HG03159 (cell line): ENCODE data around the gene GRM1.

ENCODE experiments used
- ATAC-seq: cut with Tn5 transposase; IDR thresholded peaks from one replicate; pipeline ENCODE4 v1.9.1; 2021; ENCODE audit warnings: mild to moderate bottlenecking, moderate library complexity; ENCODE audit not compliant: unreplicated experiment

Gene GRM1

DNA sequence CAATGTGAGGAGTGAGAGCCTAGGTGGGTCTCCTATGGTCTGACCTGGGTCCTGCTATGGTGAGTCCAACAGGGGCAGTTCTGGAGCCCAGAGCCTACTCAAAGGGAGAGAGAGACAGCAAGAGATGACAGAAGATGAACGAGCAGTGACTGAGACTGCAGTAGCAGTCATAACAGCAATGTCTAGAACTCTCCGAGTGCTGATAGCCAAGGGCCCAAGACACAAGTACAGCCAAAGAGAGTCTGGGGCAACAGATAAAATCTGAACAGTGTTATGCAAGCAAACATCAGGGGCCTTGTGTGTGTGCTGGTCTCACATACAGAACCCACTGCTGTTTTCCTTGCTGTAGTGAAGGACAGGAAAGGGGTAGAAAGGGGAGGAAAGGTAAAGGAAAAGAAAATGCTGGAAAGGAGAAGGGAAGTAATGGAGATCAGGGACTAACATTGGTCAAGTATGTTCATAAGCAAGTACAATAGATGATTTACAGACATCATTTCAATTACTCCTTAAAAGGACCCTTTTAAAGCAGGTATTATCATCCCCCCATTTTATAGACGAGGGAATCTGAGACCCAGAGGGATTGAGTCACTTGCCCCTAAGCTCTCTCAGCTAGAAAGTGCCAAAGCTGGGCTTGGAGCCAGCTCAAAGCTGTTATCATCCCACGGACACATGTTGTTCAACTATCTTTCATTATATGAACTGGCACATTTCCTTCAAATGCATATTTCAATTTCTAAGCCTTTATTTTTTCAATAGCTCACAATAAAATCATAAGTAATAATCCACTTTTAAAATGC lies 332.5 kb downstream of the GRM1 start:
- ATAC-seq: no peak

DNA sequence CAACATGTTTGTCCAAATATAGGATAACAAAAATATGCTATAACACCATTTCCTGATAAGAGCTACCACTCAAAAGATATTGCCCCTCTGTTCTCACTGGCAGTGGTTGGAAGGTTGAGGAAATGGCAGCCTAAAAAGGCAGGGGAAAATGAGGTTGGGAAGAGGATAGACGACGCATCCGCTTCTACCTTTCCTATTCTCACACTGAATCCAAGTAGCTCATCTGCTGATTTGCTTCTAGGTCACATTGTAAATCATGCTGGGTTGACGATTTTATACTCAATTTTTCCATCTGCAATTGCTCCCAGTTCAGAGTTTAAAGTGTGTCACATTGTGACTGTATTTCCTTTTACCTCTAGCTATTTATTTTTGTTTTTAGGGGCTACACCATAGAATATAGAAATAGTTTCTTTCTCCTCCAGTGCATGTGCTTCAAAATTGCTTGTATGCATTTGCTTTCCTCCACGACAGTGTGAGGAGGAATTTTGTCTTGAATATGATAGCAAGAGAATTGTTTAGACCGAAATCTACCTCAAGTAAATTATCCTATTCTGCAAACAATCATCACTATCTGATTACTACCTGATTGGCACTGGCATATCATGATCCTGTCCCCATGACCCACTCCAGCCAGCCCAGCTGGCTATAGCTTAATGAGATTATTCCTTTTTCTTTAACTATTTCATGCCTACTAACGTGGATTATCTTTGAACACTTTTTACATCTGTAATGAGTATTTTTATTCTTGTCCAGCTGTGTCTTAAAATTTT lies 335.2 kb downstream of the GRM1 start:
- no peak for ATAC-seq

GRCh38 chr6:146364816-146365594 lies 336.1 kb downstream of the GRM1 start:
- no peak for ATAC-seq

DNA sequence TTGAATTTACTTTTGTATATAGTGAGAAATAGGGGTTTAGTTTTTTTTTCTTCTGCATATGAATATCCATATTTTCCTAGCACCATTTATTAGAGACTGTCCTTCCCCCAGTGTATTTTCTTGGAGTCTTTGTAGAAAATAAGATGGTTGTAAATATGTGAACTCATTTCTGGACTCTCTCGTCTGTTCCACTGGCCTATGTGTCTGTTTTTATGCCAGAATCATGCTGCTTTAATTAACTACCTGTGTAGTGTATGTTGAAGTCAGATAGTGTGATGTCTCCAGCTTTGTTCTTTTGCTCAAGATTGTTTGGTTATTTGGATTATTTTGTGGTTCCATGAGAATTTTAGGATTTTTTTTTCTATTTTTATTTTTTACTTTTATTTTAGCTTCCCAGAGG lies 338.2 kb downstream of the GRM1 start:
- no peak for ATAC-seq

GRCh38 chr6:146369866-146370265 lies 341.0 kb downstream of the GRM1 start:
- no peak for ATAC-seq

GRCh38 chr6:146381486-146381885 lies 352.6 kb downstream of the GRM1 start:
- no peak for ATAC-seq

GRCh38 chr6:146388736-146389364 lies 360.0 kb downstream of the GRM1 start:
- ATAC-seq: no peak

DNA sequence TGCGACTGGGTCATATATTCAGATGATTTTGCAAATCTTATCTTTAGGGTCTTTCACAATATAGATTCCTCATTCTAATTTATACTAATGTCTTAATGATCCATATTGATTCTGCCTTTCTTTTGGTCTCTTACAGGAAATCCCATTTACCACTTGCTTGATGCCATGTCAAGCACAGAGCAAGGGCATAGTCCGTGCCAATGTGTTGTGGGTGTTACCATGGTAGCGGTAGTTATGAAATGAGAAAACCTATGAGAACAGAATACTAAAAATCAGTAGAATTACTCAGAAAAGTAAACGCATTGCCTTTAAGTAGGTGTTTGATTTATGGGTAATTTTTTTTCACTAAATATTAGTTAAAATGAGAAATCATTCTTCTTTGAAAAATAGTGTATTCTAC lies 360.9 kb downstream of the GRM1 start:
- no peak for ATAC-seq

GRCh38 chr6:146397638-146398037 lies 368.8 kb downstream of the GRM1 start:
- ATAC-seq: no peak

GRCh38 chr6:146402476-146402875 lies 373.6 kb downstream of the GRM1 start:
- no peak for ATAC-seq

DNA sequence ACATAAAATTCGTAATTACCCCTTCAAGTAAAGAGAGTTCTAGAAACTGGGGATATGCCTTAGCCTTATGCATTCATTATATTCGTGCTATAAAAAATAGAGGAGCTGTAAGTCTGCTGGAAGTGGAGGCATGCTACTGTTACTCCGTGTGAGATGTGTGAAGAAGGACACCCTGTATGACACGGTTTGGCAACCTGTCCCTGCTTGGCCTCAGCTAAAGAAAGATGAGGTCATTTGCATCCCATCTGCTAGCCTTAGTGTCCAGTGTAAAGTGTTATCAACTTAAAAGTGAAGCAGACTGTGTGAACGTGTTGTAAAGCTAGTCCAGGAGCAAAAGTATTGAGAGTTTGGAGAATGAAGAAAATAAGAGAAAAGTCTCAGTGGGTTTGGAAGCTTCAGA lies 379.7 kb downstream of the GRM1 start:
- ATAC-seq: no peak

DNA sequence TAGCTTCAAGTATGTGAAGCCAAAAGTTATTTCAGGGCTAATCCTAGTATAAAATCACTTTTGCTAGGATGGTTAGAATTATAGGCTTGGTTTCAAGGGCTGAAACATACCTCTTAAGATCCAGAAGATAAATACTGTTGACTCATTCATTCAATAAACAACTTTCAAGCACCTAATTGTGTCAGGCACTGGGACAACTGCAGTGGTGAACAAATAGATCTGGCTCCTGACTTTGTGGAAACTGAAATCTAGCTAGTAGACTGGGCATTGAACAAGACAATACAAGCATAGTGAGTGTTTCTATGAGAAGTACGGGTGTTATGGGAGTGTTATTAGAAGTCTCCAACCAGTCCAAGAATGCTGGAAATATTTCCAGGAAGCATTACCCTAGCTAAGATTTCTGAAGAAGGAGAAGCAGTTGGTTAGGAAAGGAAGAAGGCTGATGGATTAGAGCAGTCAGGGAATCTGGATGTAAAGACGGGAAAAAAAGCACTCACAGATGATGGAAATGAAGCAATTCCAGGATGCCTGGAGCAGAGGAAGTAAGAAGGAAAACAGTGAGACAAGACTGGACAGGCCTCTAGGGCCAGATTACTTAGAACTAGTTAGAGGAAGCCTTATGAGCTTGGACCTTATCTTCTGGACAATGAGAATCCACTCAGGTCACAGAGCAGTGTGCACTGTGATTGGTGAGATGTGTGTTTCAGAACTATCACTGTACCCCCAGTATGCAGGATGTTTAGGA lies 382.2 kb downstream of the GRM1 start:
- no peak for ATAC-seq

- no peak for ATAC-seq
Measured at GRCh38 chr6:146419576-146419975, 390.7 kb downstream of the GRM1 start.

DNA sequence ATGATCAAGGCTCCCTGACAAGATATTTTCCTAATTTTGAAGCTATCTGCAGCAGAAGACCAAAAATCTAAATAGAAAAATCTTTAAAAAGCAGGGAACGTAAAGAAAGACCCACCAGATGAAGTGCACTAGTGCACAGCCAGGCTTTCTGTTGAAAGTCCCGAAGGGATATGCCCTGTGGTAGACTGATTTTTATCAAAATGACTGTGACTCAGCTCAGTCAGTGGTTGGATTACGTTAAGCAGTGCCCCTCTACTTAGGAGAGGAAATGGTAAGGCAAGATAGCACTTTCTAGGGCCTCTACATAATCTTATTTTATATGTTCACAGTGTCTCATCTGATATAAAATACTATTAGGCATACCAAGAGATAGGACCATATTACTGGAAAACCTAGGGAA lies 391.4 kb downstream of the GRM1 start:
- no peak for ATAC-seq

GRCh38 chr6:146422789-146423375 lies 394.0 kb downstream of the GRM1 start:
- ATAC-seq: no peak

- no peak for ATAC-seq
Measured at GRCh38 chr6:146423452-146423851, 394.6 kb downstream of the GRM1 start.

GRCh38 chr6:146426516-146426915 lies 397.7 kb downstream of the GRM1 start:
- ATAC-seq: no peak

- ATAC-seq: no peak
Measured at GRCh38 chr6:146429831-146430230, 401.0 kb downstream of the GRM1 start.

DNA sequence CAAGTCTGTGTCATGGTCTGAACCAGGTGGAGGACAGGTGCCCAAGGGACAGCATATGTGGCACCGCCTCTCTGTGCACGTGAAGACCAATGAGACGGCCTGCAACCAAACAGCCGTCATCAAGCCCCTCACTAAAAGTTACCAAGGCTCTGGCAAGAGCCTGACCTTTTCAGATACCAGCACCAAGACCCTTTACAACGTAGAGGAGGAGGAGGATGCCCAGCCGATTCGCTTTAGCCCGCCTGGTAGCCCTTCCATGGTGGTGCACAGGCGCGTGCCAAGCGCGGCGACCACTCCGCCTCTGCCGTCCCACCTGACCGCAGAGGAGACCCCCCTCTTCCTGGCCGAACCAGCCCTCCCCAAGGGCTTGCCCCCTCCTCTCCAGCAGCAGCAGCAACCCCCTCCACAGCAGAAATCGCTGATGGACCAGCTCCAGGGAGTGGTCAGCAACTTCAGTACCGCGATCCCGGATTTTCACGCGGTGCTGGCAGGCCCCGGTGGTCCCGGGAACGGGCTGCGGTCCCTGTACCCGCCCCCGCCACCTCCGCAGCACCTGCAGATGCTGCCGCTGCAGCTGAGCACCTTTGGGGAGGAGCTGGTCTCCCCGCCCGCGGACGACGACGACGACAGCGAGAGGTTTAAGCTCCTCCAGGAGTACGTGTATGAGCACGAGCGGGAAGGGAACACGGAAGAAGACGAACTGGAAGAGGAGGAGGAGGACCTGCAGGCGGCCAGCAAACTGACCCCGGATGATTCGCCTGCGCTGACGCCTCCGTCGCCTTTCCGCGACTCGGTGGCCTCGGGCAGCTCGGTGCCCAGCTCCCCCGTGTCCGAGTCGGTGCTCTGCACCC lies 405.2 kb downstream of the GRM1 start:
- no peak for ATAC-seq
